Ureter (tissue), 1 donor: ENCODE data around the gene SEC63. TPM values are rescaled to one million over a fixed set of nuclear protein-coding genes. Genes with fewer than 3 reads are reported as not detected.
"Not testable (repeated sequence)": the region's sequence is repeated elsewhere in the genome, so short reads cannot be mapped to it uniquely, and the experiment has no call there.

ENCODE experiments used
- DNase-seq: peaks from one replicate; pipeline ENCODE4 v3.0.0-alpha.2; 2020; ENCODE audit warnings: low spot score
- total RNA-seq: library from RNA; stranded (reverse); gene quantifications from one replicate; pipeline ENCODE4 v1.2.4, GENCODE V29; 2023
- donor health status: DM: yes; HTN: yes; CAD: no.

Gene SEC63
- total RNA-seq, 1 donor from 2014 or later = 105 TPM

DNA sequence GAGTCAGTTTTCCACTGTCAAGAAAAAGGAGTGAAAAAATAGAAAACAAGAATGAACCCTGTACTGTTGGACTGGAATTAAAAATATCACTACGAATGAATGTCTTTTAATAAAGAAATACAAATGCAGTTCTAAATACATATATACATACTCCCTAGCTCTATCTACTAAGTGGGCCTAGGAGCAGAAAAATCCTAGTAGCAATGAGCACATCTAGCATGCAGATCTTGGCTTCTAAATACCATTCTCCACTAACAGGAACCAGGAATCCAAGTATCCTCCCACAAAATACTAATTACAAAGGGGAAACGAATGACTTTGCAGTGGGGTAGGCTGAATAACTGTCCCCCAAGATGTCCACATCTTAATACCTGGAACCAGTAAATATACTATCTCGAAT, 25.4 kb downstream of the SEC63 start:
- DNase-seq = no peak

DNA sequence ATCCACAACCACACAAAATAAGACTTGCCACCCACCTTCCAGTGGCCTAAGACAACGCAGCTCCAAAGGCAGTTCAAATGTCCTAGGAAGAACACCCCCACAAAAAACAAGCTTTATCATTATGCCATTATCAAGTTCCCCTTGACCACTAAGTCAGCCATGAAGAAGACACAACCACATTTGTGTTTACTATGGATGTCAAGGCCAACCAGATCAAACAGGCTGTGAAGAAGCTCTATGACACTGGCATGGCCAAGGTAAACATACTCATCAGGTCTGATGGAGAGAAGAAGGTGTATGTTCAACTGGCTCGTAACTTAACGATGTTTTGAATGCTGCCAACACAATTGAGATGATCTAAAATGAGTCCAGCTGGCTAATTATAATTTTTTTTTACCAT, 26.1 kb downstream of the SEC63 start:
- DNase-seq = no peak

DNA sequence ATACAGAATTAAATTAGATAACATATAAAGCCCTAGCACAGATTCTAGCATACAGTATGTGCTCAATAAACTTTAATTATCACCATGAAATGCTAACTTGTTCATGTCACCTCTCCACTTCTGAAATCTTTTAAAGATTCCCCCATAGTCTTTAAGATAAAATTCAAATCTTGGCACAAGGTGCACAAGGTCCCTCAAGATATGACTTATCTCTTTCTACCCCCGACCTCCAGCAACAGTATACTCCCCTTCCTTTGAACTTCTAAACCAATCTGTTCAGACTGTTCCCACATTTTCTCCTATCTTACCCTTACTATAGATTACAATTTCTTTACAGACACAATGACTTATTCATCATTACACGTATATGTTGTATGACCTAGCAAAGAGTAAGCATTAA, 29.0 kb downstream of the SEC63 start:
- DNase-seq = no peak

DNA sequence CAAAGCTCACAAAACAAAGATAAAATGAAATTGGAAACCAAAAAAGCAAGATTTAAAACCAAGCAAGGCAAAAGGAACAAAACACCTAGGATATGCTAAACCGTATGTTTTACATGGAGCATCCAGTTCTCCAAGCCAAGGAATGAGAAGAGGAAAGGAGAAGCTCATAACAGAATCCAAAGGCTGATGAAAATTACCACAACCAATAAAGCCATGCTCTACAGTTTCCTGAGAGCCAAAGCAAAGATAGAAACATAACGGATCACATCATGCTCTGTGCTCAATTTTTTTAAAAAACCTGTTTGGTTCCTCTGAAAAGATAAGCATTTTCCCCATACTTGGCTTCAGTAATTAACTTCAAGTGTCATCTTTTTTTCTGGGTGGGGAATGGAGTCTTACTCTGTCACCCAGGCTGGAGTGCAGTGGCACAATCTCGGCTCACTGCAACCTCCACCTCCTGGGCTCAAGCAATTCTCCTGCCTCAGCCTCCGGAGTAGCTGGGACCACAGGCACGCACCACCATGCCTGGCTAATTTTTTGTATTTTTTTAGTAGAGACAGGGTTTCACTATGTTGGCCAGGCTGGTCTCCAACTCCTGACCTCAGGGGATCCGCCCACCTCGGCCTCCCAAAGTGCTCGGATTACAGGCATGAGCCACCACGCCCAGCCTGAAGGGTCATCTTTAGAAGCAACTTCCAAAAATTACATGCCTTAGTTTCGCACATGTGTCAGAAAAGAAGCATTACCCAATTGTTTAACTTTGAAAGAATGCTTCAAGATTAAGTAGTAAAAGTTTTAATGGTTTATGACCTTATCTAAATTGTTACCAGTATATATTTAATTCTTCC, 31.1 kb downstream of the SEC63 start:
- not testable (repeated sequence) for DNase-seq

DNA sequence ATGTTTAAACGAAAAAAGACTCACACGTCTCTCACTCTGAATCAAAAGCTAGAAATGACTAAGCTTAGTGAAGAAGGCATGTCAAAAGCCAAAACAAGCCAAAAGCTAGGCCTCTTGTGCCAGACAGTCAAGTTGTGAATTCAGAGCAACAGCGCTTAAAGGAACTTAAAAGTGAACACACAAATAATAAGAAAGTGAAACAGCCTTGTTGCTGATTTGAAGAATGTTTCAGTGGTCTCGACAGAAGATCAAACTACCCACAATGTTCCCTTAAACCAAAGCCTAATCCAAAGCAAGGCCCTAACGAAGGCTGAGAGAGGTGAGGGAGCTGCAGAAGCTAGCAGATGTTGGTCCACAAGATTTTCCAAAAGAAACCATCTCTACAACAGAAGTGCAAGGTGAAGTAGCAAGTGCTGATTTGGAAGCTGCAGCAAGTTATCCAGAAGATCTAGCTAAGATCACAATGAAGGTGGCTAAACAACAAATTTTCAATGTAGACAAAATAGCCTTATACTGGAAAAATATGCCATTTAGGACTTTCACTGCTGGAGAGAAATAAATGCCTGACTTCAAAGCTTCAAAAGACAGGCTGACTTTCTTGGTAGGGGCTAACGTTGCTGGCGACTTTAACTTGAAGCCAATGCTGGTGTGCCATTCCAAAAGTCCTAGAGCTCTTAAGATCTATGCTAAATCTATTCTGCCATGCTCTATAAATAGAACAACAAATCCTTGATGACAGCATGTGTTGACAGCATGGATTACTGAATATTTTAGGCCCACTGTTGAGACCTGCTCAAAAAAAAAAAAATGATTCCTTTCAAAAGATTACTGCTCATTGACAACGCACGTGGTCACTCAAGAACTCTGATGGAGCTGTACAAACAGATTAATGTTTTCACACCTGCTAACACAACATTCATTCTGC, 40.3 kb downstream of the SEC63 start:
- no peak for DNase-seq

DNA sequence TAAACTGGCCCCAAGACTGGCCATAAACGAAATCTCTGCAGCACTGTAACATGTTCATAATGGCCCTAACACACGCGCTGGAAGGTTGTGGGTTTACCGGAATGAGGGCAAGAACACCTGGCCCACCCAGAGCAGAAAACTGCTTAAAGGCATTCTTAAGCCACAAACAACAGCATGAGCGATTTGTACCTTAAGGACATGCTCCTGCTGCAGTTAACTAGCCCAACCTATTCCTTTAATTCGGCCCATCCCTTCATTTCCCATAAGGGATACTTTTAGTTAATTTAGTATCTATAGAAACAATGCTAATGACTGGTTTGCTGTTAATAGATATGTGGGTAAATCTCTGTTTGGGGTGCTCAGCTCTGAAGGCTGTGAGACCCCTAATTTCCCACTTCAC, 41.0 kb downstream of the SEC63 start:
- not testable (repeated sequence) for DNase-seq

DNA sequence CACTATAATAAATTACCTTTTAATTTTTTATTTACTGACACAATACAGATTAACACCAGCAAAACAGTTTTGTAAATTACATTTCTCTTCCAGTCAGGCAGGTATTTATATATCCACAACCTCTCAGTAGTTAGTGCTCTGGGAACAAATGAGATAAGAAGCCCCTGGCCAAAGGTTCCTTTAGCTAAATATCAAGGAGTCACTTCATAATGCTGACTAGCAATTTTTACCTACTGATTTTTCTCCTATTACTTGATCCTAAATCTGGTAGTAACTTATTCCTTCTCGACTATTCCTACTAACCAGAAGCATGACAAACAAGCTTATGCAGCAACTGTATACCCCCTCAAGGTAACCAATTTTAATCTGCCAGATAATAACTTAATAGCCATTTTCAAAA, 46.3 kb downstream of the SEC63 start:
- no peak for DNase-seq

DNA sequence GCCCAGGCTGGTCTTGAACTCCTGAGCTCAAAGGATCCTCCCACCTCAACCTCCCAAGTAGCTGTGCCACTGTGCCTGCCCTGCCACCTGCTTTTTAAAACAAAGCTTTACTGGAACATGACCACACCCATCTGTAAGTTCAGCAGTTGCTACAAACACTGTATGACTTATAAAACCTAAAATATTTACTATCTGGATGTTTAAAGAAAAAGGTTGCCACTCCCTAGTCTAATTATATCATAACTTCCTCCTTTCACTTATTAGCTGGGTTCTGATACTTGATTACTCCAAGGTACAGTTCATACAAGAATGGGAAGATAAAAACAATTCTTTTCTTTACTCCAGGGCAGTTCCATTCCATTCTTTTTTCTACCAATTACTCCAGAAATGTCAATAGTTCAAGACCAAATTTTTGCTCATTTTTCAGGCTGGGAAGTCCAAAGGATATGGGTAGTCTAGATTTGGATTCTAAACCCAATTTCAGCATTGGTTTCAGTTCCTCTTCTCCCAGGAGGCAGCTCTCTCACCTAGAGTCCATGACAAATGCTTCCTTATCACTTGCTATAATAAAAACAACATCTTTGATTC, 63.1 kb downstream of the SEC63 start:
- no peak for DNase-seq

DNA sequence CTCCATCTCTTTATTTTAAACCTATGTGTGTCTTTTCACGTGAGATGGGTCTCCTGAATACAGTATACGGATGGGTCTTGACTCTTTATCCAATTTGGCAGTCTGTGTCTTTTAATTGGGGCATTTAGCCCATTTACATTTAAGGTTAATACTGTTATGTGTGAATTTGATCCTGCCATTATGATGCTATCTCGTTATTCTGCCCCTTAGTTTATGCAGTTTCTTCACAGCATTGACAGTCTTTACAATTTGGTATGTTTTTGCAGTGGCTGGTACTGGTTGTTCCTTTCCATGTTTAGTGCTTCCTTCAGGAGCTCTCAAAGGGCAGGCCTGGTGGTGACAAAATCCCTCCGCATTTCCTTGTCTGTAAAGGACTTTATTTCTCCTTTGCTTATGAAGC, 67.6 kb downstream of the SEC63 start:
- DNase-seq = not testable (repeated sequence)

DNA sequence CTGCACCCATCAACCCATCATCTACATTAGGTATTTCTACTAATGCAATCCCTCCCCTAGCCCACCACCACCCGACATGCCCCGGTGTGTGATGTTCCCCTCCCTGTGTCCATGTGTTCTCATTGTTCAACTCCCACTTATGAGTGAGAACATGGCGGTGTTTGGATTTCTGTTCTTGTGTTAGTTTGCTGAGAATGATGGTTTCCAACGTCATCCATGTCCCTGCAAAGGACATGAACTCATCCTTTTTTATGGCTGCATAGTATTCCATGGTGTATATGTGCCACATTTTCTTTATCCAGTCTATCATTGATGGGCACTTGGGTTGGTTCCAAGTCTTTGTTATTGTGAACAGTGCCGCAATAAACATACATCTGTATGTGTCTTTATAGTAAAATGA, 72.1 kb downstream of the SEC63 start:
- not testable (repeated sequence) for DNase-seq

DNA sequence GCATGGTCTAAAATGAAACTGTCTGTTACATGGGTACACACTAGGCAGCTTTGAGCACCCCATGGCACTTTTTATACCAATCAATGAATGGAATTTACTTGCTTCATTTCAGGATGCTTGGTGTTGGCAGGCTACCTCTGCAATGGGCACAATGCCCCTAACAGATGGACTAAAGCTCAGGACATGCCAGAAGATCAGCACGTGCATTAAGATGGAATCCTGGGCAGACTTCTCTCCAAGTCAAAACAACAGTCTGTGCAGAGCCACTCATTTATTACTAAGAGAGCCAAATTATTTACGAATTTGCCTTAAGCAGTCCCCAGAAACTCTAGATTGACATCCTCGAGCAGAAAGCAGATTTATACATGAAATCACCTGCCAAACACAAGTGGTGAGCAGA, 78.1 kb downstream of the SEC63 start:
- no peak for DNase-seq

DNA sequence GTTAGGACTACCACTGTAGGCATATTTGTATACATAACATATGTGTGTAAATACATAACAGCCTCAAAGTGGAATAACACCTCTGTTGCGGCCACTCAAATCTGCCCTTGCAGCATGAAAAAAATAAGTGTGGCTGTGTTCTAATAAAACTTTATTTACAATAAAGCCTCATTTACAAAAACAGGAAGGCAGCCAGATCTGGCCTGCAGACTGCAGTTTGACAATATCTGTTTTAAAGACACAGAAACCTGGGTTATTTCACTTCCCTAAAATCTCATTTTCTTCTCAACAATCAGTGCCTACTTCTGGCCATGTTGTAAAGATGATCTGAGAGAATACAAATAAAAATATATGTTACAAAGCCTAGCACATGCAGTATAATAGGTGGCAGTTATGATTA, 80.0 kb downstream of the SEC63 start:
- DNase-seq = no peak

DNA sequence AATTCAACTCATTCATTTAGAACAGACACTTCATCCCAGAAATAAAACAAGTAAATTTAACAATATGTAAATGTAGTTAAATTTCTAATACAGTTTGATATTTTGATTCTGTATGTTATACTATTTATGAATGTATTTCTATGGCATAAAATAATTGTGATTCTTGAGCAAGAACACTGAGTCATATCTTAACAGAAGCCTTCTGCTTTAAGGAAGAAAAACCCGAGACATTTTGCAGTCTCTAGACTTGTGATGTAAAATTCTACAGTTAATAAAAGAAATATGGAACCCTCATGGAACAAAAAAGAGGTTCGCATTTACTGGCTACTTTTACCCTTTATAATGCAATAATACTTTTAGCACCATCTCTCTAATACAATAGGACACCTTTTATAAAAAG, 86.0 kb downstream of the SEC63 start:
- DNase-seq = no peak

DNA sequence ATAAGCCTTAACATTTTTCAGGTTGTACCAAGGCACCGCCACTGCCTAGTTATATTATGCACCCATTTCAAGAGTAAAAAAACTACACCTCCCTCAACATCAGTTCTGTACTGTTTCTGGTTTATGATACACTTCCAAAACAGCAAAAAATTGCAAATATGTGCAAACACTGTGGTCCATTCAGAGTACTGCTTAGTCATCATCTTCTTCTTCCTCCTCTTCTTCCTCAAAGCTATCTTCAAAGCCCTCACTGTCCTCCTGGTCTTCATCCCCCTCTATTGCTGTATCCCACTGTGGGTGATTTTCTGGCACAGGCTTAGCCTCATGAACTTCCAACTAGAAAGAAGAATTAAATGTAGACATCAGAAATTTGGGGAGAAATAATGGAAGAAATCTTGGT, 86.5 kb downstream of the SEC63 start:
- not testable (repeated sequence) for DNase-seq

DNA sequence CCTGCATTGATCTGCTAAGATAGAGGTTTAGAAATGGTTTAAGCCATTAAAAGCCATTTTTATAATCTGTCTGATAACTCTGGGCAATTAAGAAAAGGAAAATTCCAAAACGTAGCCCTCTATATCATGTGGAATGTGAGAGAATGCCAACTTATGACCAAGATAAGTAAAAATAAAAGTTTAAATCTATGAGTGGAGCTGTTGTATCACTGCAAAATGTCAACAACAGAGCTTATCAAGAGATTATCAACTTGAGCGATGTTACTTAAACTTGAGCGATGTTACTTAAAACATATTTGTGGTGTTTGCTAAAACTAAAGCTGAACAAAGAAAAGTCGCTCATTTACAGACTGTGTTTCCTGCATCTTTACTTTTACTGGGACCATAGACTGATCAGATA, 87.0 kb downstream of the SEC63 start:
- DNase-seq = no peak

DNA sequence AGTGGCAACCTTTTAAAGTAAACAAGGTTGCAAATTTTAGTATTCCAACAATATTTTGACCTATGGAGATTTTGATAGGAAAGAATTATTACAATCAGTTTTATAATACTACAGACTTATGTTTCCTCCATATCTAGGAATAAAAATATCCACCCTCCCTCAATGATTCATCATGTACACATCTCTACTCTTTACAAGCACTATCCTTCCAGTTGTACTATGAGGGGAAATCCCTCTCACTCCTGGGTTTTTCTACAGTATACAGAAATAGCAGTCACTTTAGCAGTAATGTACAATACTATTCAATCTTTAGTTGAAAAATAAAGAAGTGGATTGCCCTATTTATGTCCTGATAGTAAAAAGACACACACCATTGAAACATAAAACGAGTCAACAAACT, 87.6 kb downstream of the SEC63 start:
- no peak for DNase-seq

DNA sequence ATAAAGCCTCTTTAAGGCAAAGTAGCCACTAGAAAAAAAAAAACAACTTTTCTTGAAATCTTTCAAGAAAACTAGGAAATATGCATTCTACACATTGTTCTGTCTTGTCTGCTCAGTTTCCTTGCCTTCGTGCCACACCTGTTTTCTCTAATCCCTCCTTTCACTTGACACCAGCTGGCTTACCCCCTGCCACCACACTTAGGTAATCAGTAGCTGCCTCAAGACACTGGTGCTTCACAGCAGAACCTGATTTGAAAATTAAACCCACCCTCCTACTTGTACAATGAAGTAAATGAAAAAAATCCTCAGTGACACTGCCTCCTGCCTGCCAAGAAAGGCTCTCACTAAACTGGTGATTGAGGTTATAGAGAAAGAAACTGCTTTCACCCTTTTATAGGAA, 88.1 kb downstream of the SEC63 start:
- no peak for DNase-seq

DNA sequence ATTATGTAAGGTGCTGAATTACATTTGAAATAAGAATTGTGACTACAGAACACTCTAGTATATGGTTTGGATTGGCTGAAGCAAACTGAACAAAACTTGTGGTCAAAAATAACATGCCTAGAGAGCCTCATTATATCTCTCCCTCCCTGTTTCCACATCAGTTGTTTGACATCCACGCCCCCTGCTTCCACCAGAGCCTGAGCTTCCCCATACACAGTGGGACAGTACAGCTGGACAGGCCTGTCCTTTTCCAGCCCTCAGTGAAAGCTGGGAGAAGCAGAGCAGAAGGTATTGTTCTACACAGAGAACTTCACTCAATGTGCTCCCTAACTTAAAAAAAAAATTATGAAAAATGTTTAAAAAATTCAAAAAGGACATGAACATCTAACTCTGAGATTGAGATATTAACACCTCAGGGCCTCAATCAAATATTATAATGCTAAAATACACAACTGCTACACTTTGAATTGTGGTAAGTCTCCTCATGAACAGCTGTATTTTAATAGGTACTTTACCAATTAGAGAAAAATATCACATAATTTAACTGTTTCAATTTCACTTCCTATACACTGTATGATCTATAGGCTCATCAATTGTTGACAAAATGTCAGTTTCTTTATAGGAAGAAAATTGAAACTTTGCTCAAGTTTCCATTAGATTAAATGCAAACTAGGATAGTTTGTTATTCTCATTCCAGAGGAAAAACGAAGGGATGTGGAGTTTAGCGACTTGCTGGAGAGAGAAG, 89.0 kb downstream of the SEC63 start:
- no peak for DNase-seq

DNA sequence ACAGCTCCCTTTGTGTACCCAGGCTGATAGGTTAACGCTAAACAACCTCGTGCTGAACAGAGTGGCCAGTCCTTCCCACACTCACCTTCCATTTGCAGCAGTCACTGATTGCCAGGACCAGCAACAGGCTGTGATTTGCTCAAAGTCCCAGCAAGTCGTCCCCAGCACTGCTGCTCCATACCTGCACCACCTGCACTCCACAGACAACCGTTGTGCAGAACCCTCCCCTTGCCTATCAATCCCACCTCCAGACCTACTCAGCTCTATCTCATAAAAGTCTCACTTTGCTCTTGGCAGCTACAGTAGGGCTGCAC, 90.7 kb downstream of the SEC63 start:
- DNase-seq = no peak

DNA sequence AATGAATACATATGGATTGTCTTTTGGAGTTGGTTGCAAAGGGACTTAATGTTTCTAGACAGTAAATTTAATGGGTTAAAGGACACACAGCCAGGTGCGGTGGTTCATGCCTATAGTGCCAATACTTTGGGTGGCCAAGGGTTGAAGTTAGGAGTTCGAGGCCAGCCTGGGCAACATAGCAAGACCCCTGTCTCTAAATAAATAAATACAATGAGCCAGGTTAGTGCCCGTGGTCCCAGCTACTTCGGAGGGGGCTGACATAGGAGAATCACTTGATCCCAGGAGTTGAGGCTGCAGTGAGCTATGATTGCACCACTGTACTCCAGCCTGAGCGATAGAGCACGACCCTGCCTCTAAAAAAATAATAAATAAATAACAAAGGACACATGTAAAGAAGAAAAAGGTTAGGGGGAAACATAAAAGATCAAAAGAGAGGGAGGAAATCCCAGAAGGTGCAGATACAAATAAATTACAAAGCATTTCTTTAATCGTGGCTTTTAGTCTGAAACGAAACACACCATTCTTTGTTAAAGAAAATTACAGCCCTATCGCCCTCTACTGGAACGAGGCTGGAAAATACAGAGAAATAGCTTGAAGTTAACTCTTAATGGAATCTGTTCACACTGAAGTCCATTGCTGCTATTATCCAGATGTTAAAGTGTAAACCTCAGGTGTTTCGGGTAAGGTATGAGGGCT, 91.3 kb downstream of the SEC63 start:
- DNase-seq = no peak
